Large intestine (tissue), 3 donors: ENCODE results near the gene KNOP1. TPM values are rescaled to one million over a fixed set of nuclear protein-coding genes. Genes with fewer than 3 reads are reported as not detected.
"Not testable (repeated sequence)": the region's sequence is repeated elsewhere in the genome, so short reads cannot be mapped to it uniquely, and the experiment has no call there.

Experiments used
- DNase-seq, 2 donors: peaks; one replicate each; pipeline versions ENCODE4 v3.0.0 to v3.0.0-alpha.2; 2013
- H3K27ac ChIP-seq: one replicate; pipeline ENCODE4 v1.5.1; 2013; ENCODE audit warnings: low read length
- H3K27me3 ChIP-seq: 2 replicates; pipeline ENCODE4 v1.6.1; 2013; ENCODE audit warnings: low read length; ENCODE audit not compliant: control insufficient read depth, insufficient read depth
- H3K36me3 ChIP-seq: 2 replicates; pipeline ENCODE4 v1.6.1; 2013; ENCODE audit warnings: low read length; ENCODE audit not compliant: control insufficient read depth, insufficient read depth
- H3K4me1 ChIP-seq: one replicate; pipeline ENCODE4 v1.6.1; 2013; ENCODE audit warnings: low read length; ENCODE audit not compliant: control insufficient read depth, insufficient read depth
- H3K4me3 ChIP-seq: one replicate; pipeline ENCODE4 v1.5.1; 2013; ENCODE audit warnings: low read length
- H3K9me3 ChIP-seq: one replicate; pipeline ENCODE4 v1.6.1; 2013; ENCODE audit warnings: mild to moderate bottlenecking, low read depth, low read length, moderate library complexity; ENCODE audit not compliant: control insufficient read depth
- WGBS: methylation state at CpG from one replicate; pipeline ENCODE4 v1.1.5; 2013; ENCODE audit warnings: low lambda C conversion rate; ENCODE audit not compliant: insufficient coverage; 5-methylcytosine and 5-hydroxymethylcytosine counted together
- polyA plus RNA-seq: library from polyadenylated mRNA; unstranded; fragments of 120-200 nt; gene quantifications from one replicate; pipeline ENCODE4 v1.2.1, GENCODE V29; 2013

The KNOP1 gene
- polyA plus RNA-seq, 1 donor = 28.0 TPM

DNA sequence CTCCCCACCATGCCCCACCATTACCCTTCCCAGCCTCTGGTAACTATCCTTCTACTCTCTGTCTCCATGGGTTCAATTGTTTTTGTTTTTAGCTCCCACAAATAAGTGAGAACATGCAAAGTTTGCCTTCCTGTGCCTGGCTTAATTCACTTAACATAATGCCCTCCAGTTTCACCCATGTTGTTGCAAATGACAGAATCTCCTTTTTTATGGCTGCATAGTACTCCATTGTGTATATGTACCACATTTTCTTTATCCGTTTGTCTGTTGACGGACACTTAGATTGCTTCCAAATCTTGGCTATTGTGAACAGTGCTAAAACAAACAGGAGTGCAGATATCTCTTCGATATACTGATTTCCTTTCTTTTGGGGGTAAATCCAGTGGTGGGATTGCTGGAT is 52.7 kb downstream of the KNOP1 start:
- not testable (repeated sequence) for H3K4me3 ChIP-seq
- 100% methylated on average over 2 of the region's 3 CpGs for WGBS
- peaks cover 38% of the 10 kb centered on the region for H3K36me3 ChIP-seq

DNA sequence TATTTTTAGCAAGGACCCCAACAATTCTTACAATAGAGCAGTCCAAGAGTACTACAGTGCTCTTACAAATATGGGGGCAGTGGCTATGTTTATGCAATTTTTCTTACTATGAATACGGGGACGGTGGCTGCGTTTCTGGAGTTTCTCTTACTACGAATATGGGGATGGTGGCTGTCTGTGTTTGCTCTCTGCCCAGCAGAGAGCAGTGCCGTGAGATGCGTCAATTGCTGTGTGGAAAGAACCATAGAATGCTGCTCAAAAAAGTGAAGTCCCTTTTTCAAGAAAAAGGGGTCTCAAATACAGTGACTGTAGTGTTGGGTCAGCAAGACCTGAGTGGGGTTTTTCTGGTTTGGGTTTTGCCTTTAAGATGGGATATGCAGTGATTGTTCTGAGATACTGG is 53.9 kb downstream of the KNOP1 start:
- H3K27me3 ChIP-seq = no peaks in the 10 kb centered on the region
- no CpG with 5 or more reads among the region's 6 CpGs for WGBS
- peaks cover 4% of the 10 kb centered on the region for H3K9me3 ChIP-seq
- no peaks in the 10 kb centered on the region for H3K4me1 ChIP-seq
- H3K36me3 ChIP-seq = peaks cover 32% of the 10 kb centered on the region
- H3K27ac ChIP-seq = no peak overlapping the region
- DNase-seq = no peak
- no peak overlapping the region for H3K4me3 ChIP-seq

More for the DNA sequence above, 52.7 kb downstream of the KNOP1 start:
- H3K9me3 ChIP-seq, H3K27ac ChIP-seq, DNase-seq, H3K27me3 ChIP-seq, H3K4me1 ChIP-seq: not testable (repeated sequence)

- no peaks in the 10 kb centered on the region for H3K27me3 ChIP-seq
- no peak overlapping the region for H3K4me3 ChIP-seq
- H3K27ac ChIP-seq = no peak overlapping the region
- H3K36me3 ChIP-seq = peaks cover 29% of the 10 kb centered on the region
- H3K4me1 ChIP-seq = no peaks in the 10 kb centered on the region
- peak in 1 of 2 donors; percentile 14 for DNase-seq
- peaks cover 4% of the 10 kb centered on the region for H3K9me3 ChIP-seq
- WGBS = 82% methylated on average over 2 of the region's 7 CpGs
These were observed 55.7 kb downstream of the KNOP1 start for GRCh38 chr16:19662351-19662750.

GRCh38 chr16:19660432-19660831 is 57.6 kb downstream of the KNOP1 start:
- H3K36me3 ChIP-seq = peaks cover 37% of the 10 kb centered on the region
- H3K27me3 ChIP-seq = no peaks in the 10 kb centered on the region
- H3K9me3 ChIP-seq = peaks cover 4% of the 10 kb centered on the region
- no CpG with 5 or more reads among the region's 1 CpG for WGBS
- no peak for DNase-seq
- H3K4me3 ChIP-seq = no peak overlapping the region
- no peak overlapping the region for H3K27ac ChIP-seq
- no peaks in the 10 kb centered on the region for H3K4me1 ChIP-seq

DNA sequence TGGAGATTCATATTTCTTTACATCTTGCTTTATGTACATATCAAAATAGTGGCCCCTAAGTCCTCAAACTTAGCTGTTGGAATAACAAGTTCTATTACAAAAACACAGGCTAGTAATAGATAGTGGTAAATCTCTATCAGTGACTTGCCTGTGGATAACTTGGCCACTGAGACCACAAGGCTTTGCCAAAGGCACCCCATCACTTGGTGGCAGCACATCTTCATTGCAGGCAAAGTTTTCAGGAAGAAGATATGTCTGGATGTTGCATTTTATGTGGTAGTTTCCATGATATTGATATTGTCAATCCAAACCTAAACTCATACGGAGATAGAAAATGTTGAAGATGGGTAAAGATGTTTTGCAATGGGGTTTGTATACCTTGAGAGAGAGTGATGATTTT is 58.5 kb downstream of the KNOP1 start:
- no peak for DNase-seq

GRCh38 chr16:19657831-19658230 is 60.2 kb downstream of the KNOP1 start:
- H3K4me1 ChIP-seq = no peaks in the 10 kb centered on the region
- H3K4me3 ChIP-seq = no peak overlapping the region
- peaks cover 4% of the 10 kb centered on the region for H3K9me3 ChIP-seq
- no peaks in the 10 kb centered on the region for H3K27me3 ChIP-seq
- H3K36me3 ChIP-seq = peaks cover 57% of the 10 kb centered on the region
- DNase-seq = no peak
- no CpG with 5 or more reads among the region's 4 CpGs for WGBS
- H3K27ac ChIP-seq = no peak overlapping the region

More for the DNA sequence above, 58.5 kb downstream of the KNOP1 start:
- Histone ChIP-seq H3K36me3 (peaks cover 45% of the 10 kb centered on the region), H3K4me3 (no peak overlapping the region), H3K27ac (no peak overlapping the region), H3K4me1 (no peaks in the 10 kb centered on the region), H3K27me3 (no peaks in the 10 kb centered on the region), H3K9me3 (peaks cover 4% of the 10 kb centered on the region)
- no CpG with 5 or more reads among the region's 1 CpG for WGBS

GRCh38 chr16:19655242-19655777 is 62.7 kb downstream of the KNOP1 start:
- no peak overlapping the region for H3K27ac ChIP-seq
- no peaks in the 10 kb centered on the region for H3K4me1 ChIP-seq
- 100% methylated on average over 1 of the region's 9 CpGs for WGBS
- DNase-seq = no peak
- H3K36me3 ChIP-seq = peaks cover 57% of the 10 kb centered on the region
- no peaks in the 10 kb centered on the region for H3K27me3 ChIP-seq
- H3K9me3 ChIP-seq = no peaks in the 10 kb centered on the region
- H3K4me3 ChIP-seq = no peak overlapping the region

GRCh38 chr16:19654147-19654546 is 63.9 kb downstream of the KNOP1 start:
- WGBS = 64% methylated on average over 3 of the region's 9 CpGs
- Histone ChIP-seq H3K27me3 (no peaks in the 10 kb centered on the region), H3K36me3 (peaks cover 57% of the 10 kb centered on the region), H3K27ac (no peak overlapping the region), H3K4me3 (no peak overlapping the region), H3K9me3 (no peaks in the 10 kb centered on the region), H3K4me1 (peaks cover 3% of the 10 kb centered on the region)
- DNase-seq = no peak

Other genes starting within 250 kb of the KNOP1 start
- 76.0 TPM for gene GDE1, start 196.1 kb downstream of the KNOP1 start, polyA plus RNA-seq
- gene CCP110, start 194.3 kb downstream of the KNOP1 start, polyA plus RNA-seq = 19.3 TPM
- 53.2 TPM for gene VPS35L, start 162.5 kb downstream of the KNOP1 start, polyA plus RNA-seq
- gene IQCK, start within 50 bp of the KNOP1 start, polyA plus RNA-seq = 14.0 TPM
- 46.8 TPM for gene GPRC5B, start 166.6 kb upstream of the KNOP1 start, polyA plus RNA-seq